Sigmoid colon (tissue), 7 donors: ENCODE results near the gene RBFOX1. TPM values are rescaled to one million over a fixed set of nuclear protein-coding genes. Genes with fewer than 3 reads are reported as not detected.

Source experiments
- DNase-seq: peaks from one replicate; pipeline ENCODE4 v3.0.0-alpha.2; 2019
- H3K27ac ChIP-seq, 4 donors: fragments of 200-600 bp; sonication (generic); one replicate each; pipeline ENCODE4 v1.5.1; 2016 to 2019; ENCODE audit warnings: mild to moderate bottlenecking in 1 of 4
- H3K27me3 ChIP-seq, 3 donors: fragments of 200-600 bp; sonication (generic); one replicate each; pipeline ENCODE4 v1.5.1; 2019; ENCODE audit warnings: mild to moderate bottlenecking in 1 of 3
- H3K36me3 ChIP-seq, 4 donors: fragments of 200-600 bp; sonication (generic); one replicate each; pipeline ENCODE4 v1.5.1; 2016 to 2019
- H3K4me1 ChIP-seq, 4 donors: fragments of 200-600 bp; sonication (generic); one replicate each; pipeline ENCODE4 v1.5.1; 2017 to 2019
- H3K4me3 ChIP-seq, 4 donors: fragments of 200-600 bp; sonication (generic); one replicate each; pipeline ENCODE4 v1.5.1; 2017 to 2019; ENCODE audit warnings: mild to moderate bottlenecking in 2 of 4, moderate library complexity in 1 of 4
- H3K9me3 ChIP-seq, 4 donors: fragments of 200-600 bp in 3 of 4; sonication (generic) in 3 of 4; one replicate each; pipeline versions ENCODE4 v1.5.1 to v1.6.1; 2013 to 2019
- CTCF ChIP-seq, 4 experiments: fragments of 450-650 bp in 3 of 4; fragments of 200-600 bp in 1 of 4; IDR thresholded peaks; one replicate each; pipeline ENCODE4 v1.5.1; 2016 to 2019; ENCODE audit warnings: antibody characterized with exemption in 4 of 4, mild to moderate bottlenecking in 3 of 4, moderate library complexity in 2 of 4
- EP300 ChIP-seq, 4 donors: sonication (generic); formaldehyde crosslinking; IDR thresholded peaks; one replicate each; pipeline ENCODE4 v1.6.1; 2017; ENCODE audit warnings: antibody characterized with exemption in 4 of 4
- POLR2A ChIP-seq, 2 donors: fragments of 450-650 bp; IDR thresholded peaks; one replicate each; pipeline ENCODE4 v1.6.1; 2016; ENCODE audit warnings: antibody characterized with exemption in 2 of 2, mild to moderate bottlenecking in 2 of 2, moderate library complexity in 2 of 2
- POLR2AphosphoS5 ChIP-seq, 4 donors: sonication (generic); formaldehyde crosslinking; IDR thresholded peaks; one replicate each; pipeline ENCODE4 v1.6.1; 2017; ENCODE audit warnings: antibody characterized with exemption in 4 of 4
- WGBS, 2 donors: extraction: QIAGEN DNeasy Blood & Tissue Kit; methylation state at CpG; one replicate each; pipeline ENCODE4 v1.1.7; 2013; 5-methylcytosine and 5-hydroxymethylcytosine counted together
- intact Hi-C: fragments of 100-400 bp; cut with DNase I; formaldehyde crosslinking; loops from one replicate; pipeline ENCODE4 v1.15.1; 2023
- polyA plus RNA-seq, 3 donors: library from polyadenylated mRNA; stranded (reverse); fragments of 200-250 nt; gene quantifications; one replicate each; pipeline ENCODE4 v1.2.3, GENCODE V29; 2013
- total RNA-seq, 4 donors: library from RNA; depleted of rRNA; stranded (reverse); fragments of >200 nt; gene quantifications; one replicate each; pipeline ENCODE4 v1.1.0, GENCODE V29; 2016
- donor health status: healthy with polysubstance abuse.
- donor health status: Bipolar disorder and iron deficiency.
- donor health status: healthy.

Gene RBFOX1
- total RNA-seq (1 to 10 TPM in 1 of 4 donors, under 1 TPM in 1, not detected in 2; 0.36 to 4.4 TPM), polyA plus RNA-seq (under 1 TPM in 2 of 3 donors, not detected in 1; under 0.01 to 0.66 TPM)

- intact Hi-C loops = no loop called here
- Histone ChIP-seq H3K4me1 (no peaks in the 10 kb centered on the region), H3K4me3 (no peak within 1 kb of the TSS), H3K36me3 (no peaks in the 10 kb centered on the region), H3K27ac (no peak within 1 kb of the TSS), H3K27me3 (no peaks in the 10 kb centered on the region), H3K9me3 (no peaks in the 10 kb centered on the region)
- TF ChIP-seq EP300 (IDR thresholded peaks at IDR 0.05) = no peak
- TF ChIP-seq POLR2AphosphoS5 (IDR thresholded peaks at IDR 0.05) = no peak
- no peak for TF ChIP-seq POLR2A (IDR thresholded peaks at IDR 0.05)
- WGBS, 2 donors = 77 to 82% methylated on average over 8 of the region's 8 CpGs
- DNase-seq = no peak
These were observed at the start of gene RBFOX1 for GRCh38 chr16:7332611-7333010. Gene RBFOX1 (plus strand): TSS chr16:7332845.

- Histone ChIP-seq H3K27ac (no peak overlapping the region), H3K4me1 (no peaks in the 10 kb centered on the region), H3K9me3 (peaks cover 0 to 5% (median 1%) of the 10 kb centered on the region in 4 donors), H3K36me3 (no peaks in the 10 kb centered on the region), H3K4me3 (no peak overlapping the region), H3K27me3 (no peaks in the 10 kb centered on the region)
- intact Hi-C loops = no loop called here
- DNase-seq = no peak
- no peak for TF ChIP-seq POLR2A (IDR thresholded peaks at IDR 0.05)
- 94 to 97% methylated on average over 4 of the region's 4 CpGs for WGBS, 2 donors
These were observed 47.9 kb upstream of the RBFOX1 start for GRCh38 chr16:7284780-7285179.

- no peak for TF ChIP-seq POLR2AphosphoS5 (IDR thresholded peaks at IDR 0.05)
- no peak for TF ChIP-seq POLR2A (IDR thresholded peaks at IDR 0.05)
- TF ChIP-seq EP300 (IDR thresholded peaks at IDR 0.05) = no peak
- no peak for TF ChIP-seq CTCF (IDR thresholded peaks at IDR 0.05)
- intact Hi-C loops = no loop called here
- Histone ChIP-seq H3K9me3 (peaks cover 0 to 5% (median 1%) of the 10 kb centered on the region in 4 donors), H3K27ac (no peak overlapping the region), H3K36me3 (no peaks in the 10 kb centered on the region), H3K4me1 (no peaks in the 10 kb centered on the region), H3K27me3 (no peaks in the 10 kb centered on the region), H3K4me3 (no peak overlapping the region)
- DNase-seq = no peak
- WGBS, 2 donors = 83 to 91% methylated on average over 2 of the region's 2 CpGs
These were observed 47.1 kb upstream of the RBFOX1 start for GRCh38 chr16:7285520-7285919.

GRCh38 chr16:7289299-7289698 is 43.3 kb upstream of the RBFOX1 start:
- no peaks in the 10 kb centered on the region for H3K27me3 ChIP-seq
- no peak for DNase-seq
- intact Hi-C loops = no loop called here
- no peak overlapping the region for H3K4me3 ChIP-seq
- 91 to 96% methylated on average over 3 of the region's 3 CpGs for WGBS, 2 donors
- TF ChIP-seq EP300 (IDR thresholded peaks at IDR 0.05) (no peak), CTCF (IDR thresholded peaks at IDR 0.05) (no peak), POLR2AphosphoS5 (IDR thresholded peaks at IDR 0.05) (no peak), POLR2A (IDR thresholded peaks at IDR 0.05) (no peak)
- H3K27ac ChIP-seq = no peak overlapping the region
- H3K4me1 ChIP-seq = no peaks in the 10 kb centered on the region
- peaks cover 0 to 5% (median 1%) of the 10 kb centered on the region in 4 donors for H3K9me3 ChIP-seq
- H3K36me3 ChIP-seq = no peaks in the 10 kb centered on the region

GRCh38 chr16:7290682-7291081 is 42.0 kb upstream of the RBFOX1 start:
- H3K36me3 ChIP-seq = no peaks in the 10 kb centered on the region
- no peaks in the 10 kb centered on the region for H3K4me1 ChIP-seq
- DNase-seq = no peak
- H3K4me3 ChIP-seq = no peak overlapping the region
- no peak overlapping the region for H3K27ac ChIP-seq
- intact Hi-C loops = no loop called here
- no peak for TF ChIP-seq POLR2A (IDR thresholded peaks at IDR 0.05)
- no peaks in the 10 kb centered on the region for H3K27me3 ChIP-seq
- peaks cover 0 to 5% (median 0%) of the 10 kb centered on the region in 4 donors for H3K9me3 ChIP-seq
- WGBS, 2 donors = 88 to 89% methylated on average over 6 of the region's 6 CpGs

GRCh38 chr16:7294020-7294419 is 38.6 kb upstream of the RBFOX1 start:
- Histone ChIP-seq H3K27me3 (no peaks in the 10 kb centered on the region), H3K27ac (no peak overlapping the region), H3K4me3 (no peak overlapping the region), H3K4me1 (no peaks in the 10 kb centered on the region), H3K9me3 (no peaks in the 10 kb centered on the region), H3K36me3 (no peaks in the 10 kb centered on the region)
- no peak for DNase-seq
- intact Hi-C loops = no loop called here
- WGBS, 2 donors = 66 to 78% methylated on average over 4 of the region's 4 CpGs
- TF ChIP-seq CTCF (IDR thresholded peaks at IDR 0.05) (no peak), EP300 (IDR thresholded peaks at IDR 0.05) (no peak), POLR2A (IDR thresholded peaks at IDR 0.05) (no peak), POLR2AphosphoS5 (IDR thresholded peaks at IDR 0.05) (no peak)
